GM12878 (cell line): ENCODE data around the gene PTPRD. TPM values are rescaled to one million over a fixed set of nuclear protein-coding genes. Genes with fewer than 3 reads are reported as not detected.

ENCODE experiments used
- ATAC-seq: fragments of 200-7000 bp; cut with Tn5 transposase; 3 replicates; pipeline ENCODE4 v1.9.1; 2020; ENCODE audit warnings: mild to moderate bottlenecking, moderate library complexity
- BruUV-seq: library from RNA; stranded (reverse); fragments of 400-500 nt; replicated peaks from 2 replicates; lab custom pipeline; 2021; lab: Mats Ljungman, UMichigan
- CTCF ChIA-PET: fragments of 300-600 bp; sonication (Branson Sonifier 250); formaldehyde crosslinking; extraction: SDS; loops from one replicate; lab custom pipeline; 2021; ENCODE audit warnings: inconsistent platforms; lab: Yijun Ruan, JAX
- POLR2A ChIA-PET: fragments of 350-600 bp; formaldehyde crosslinking; extraction: SDS; loops from one replicate; lab custom pipeline; 2021; ENCODE audit warnings: inconsistent platforms; lab: Charles Lee
- RAD21 ChIA-PET: fragments of 300-600 bp; sonication (Branson Sonifier 250); formaldehyde crosslinking; loops from one replicate; lab custom pipeline; 2023; ENCODE audit warnings: antibody characterized with exemption; ENCODE audit not compliant: unreplicated experiment; lab: Charles Lee
- SMC1A ChIA-PET: fragments of 300-600 bp; sonication (Branson Sonifier 250); formaldehyde crosslinking; loops from one replicate; lab custom pipeline; 2023; ENCODE audit not compliant: unreplicated experiment, uncharacterized antibody; lab: Charles Lee
- DNase-seq: peaks from one replicate; pipeline ENCODE4 v3.0.0-alpha.2; 2011; ENCODE audit warnings: low read depth, low spot score
- FAIRE-seq: peaks from 3 replicates; lab custom pipeline; 2011; peaks lifted over from hg19 to GRCh38; lab: Jason Lieb, UNC
- H2AFZ ChIP-seq: 2 replicates; pipeline ENCODE4 v1.6.0; 2011; ENCODE audit warnings: low read depth, low read length, control low read depth; ENCODE audit not compliant: control insufficient read depth
- H3K27ac ChIP-seq: 2 replicates; pipeline ENCODE4 v1.5.1; 2011; ENCODE audit warnings: control low read depth; ENCODE audit not compliant: control insufficient read depth, insufficient read depth
- H3K27me3 ChIP-seq, 2 experiments: replicated peaks in 1 of 2; 2 replicates each; pipeline versions ENCODE4 v1.6.0 to v1.6.1; 2011; ENCODE audit warnings: low read length in 1 of 2; ENCODE audit not compliant: control insufficient read depth in 2 of 2, insufficient read depth in 2 of 2
- H3K36me3 ChIP-seq, 2 experiments: 2 replicates each; pipeline ENCODE4 v1.5.1; 2011; ENCODE audit warnings: low read length in 1 of 2; ENCODE audit not compliant: control insufficient read depth in 2 of 2, insufficient read depth in 2 of 2
- H3K4me1 ChIP-seq: 2 replicates; pipeline ENCODE4 v1.6.1; 2011; ENCODE audit warnings: mild to moderate bottlenecking, low read length, moderate library complexity, mixed read lengths; ENCODE audit not compliant: control insufficient read depth, insufficient read depth
- H3K4me2 ChIP-seq: 2 replicates; pipeline ENCODE4 v1.6.0; 2011; ENCODE audit warnings: control low read depth; ENCODE audit not compliant: control insufficient read depth, insufficient read depth
- H3K4me3 ChIP-seq: fragments of 200-600 bp; sonication (generic); 2 replicates; pipeline ENCODE4 v1.5.1; 2016
- H3K79me2 ChIP-seq: 2 replicates; pipeline ENCODE4 v1.6.0; 2011; ENCODE audit warnings: low read length; ENCODE audit not compliant: control insufficient read depth, insufficient read depth
- H3K9ac ChIP-seq: 2 replicates; pipeline ENCODE4 v1.8.0; 2011; ENCODE audit warnings: low read length, control low read depth, mixed read lengths; ENCODE audit not compliant: control insufficient read depth, insufficient read depth
- H3K9me3 ChIP-seq: replicated peaks from 3 replicates; pipeline ENCODE4 v1.5.1; 2011; ENCODE audit warnings: mild to moderate bottlenecking, low read length; ENCODE audit not compliant: control insufficient read depth, insufficient read depth
- H4K20me1 ChIP-seq: 2 replicates; pipeline ENCODE4 v1.6.0; 2011; ENCODE audit not compliant: control insufficient read depth, insufficient read depth
- ATF7 ChIP-seq: fragments of 450-650 bp; IDR thresholded peaks from 2 replicates; pipeline ENCODE4 v1.6.1; 2016; ENCODE audit warnings: low read depth, mild to moderate bottlenecking
- BACH1 ChIP-seq: fragments of 450-650 bp; IDR thresholded peaks from 2 replicates; pipeline ENCODE4 v1.6.1; 2017; ENCODE audit warnings: mild to moderate bottlenecking, borderline replicate concordance
- BRCA1 ChIP-seq: IDR thresholded peaks from 2 replicates; pipeline ENCODE4 v1.6.1; 2011; ENCODE audit warnings: low read depth, low read length, improper control_type of control experiment
- CBFB ChIP-seq: IDR thresholded peaks from 2 replicates; pipeline ENCODE4 v1.6.1; 2016; ENCODE audit warnings: antibody characterized with exemption, low read depth
- CREM ChIP-seq: IDR thresholded peaks from 2 replicates; pipeline ENCODE4 v1.6.1; 2014; ENCODE audit warnings: antibody characterized with exemption, low read depth
- ESRRA ChIP-seq: IDR thresholded peaks from 2 replicates; pipeline ENCODE4 v1.6.1; 2012; ENCODE audit warnings: mild to moderate bottlenecking, low read length, improper control_type of control experiment
- IRF4 ChIP-seq: IDR thresholded peaks from 2 replicates; pipeline ENCODE4 v1.6.1; 2011; ENCODE audit warnings: low read depth, low read length
- JUNB ChIP-seq: IDR thresholded peaks from 2 replicates; pipeline ENCODE4 v1.6.1; 2016; ENCODE audit warnings: antibody characterized with exemption, mild to moderate bottlenecking
- MTA2 ChIP-seq: fragments of 450-650 bp; IDR thresholded peaks from 2 replicates; pipeline ENCODE4 v1.6.1; 2016; ENCODE audit warnings: low read depth, mild to moderate bottlenecking, moderate library complexity
- PAX5 ChIP-seq: IDR thresholded peaks from 2 replicates; pipeline ENCODE4 v1.6.1; 2011; ENCODE audit warnings: low read depth, low read length, borderline replicate concordance
- SUZ12 ChIP-seq: fragments of 200-600 bp; sonication (generic); IDR thresholded peaks from one replicate; pipeline ENCODE4 v1.6.1; 2018; ENCODE audit warnings: antibody characterized with exemption, mild to moderate bottlenecking; ENCODE audit not compliant: unreplicated experiment
- YBX1 ChIP-seq: fragments of 450-650 bp; IDR thresholded peaks from 2 replicates; pipeline ENCODE4 v1.6.1; 2016; ENCODE audit warnings: antibody characterized with exemption
- WGBS: methylation state at CpG from one replicate; pipeline ENCODE4 v1.1.6; 2016; ENCODE audit warnings: low lambda C conversion rate; ENCODE audit not compliant: insufficient replicate concordance, insufficient coverage; ENCODE audit errors: missing lambda C conversion rate; 5-methylcytosine and 5-hydroxymethylcytosine counted together
- in situ Hi-C: fragments of 300-500 bp; cut with MboI; formaldehyde crosslinking; loops from 9 replicates; pipeline ENCODE4 v1.14.3; 2018; ENCODE audit warnings: mixed read lengths
- intact Hi-C: fragments of 100-400 bp; cut with micrococcal nuclease; formaldehyde crosslinking; loops from one replicate; pipeline ENCODE4 v1.14.2; 2022; ENCODE audit not compliant: unreplicated experiment
- polyA plus RNA-seq, 11 experiments: library from polyadenylated mRNA; depleted of rRNA in 4 of 11; unstranded in 6 of 11; stranded (reverse) in 5 of 11; fragments of >200 nt; fragmentation: Nextera tagmentation in 4 of 11; fragmentation: Illumina TruSeq in 1 of 11; extraction: Ambion mirVana in 4 of 11; extraction: Trizol in 1 of 11; gene quantifications; 1 replicate in 1 of 11; 2 replicates in 10 of 11; pipeline versions ENCODE4 v1.2.1 to v1.2.3, GENCODE V29; 2011 to 2016; ENCODE audit warnings: inconsistent platforms in 2 of 11, missing spikeins in 2 of 11, low read depth in 1 of 11
- total RNA-seq, 4 experiments: library from RNA; depleted of rRNA in 3 of 4; stranded (reverse); fragments of >200 nt in 3 of 4; fragmentation: Illumina TruSeq in 1 of 4; extraction: Trizol in 1 of 4; gene quantifications; 2 replicates each; pipeline versions ENCODE4 v1.2.1 to v1.2.3, GENCODE V29; 2013 to 2021
- TF ChIP-seq, protein P1 (sequence below): fragments of 450-650 bp; IDR thresholded peaks from 2 replicates; pipeline ENCODE4 v1.6.1; 2018; ENCODE audit warnings: borderline replicate concordance, mild to moderate bottlenecking; ENCODE audit not compliant: partially characterized antibody
- TF ChIP-seq, protein P2 (sequence below): fragments of 150-350 bp; IDR thresholded peaks from 2 replicates; pipeline ENCODE4 v1.6.1; 2016; ENCODE audit warnings: low read depth, low read length
- TF ChIP-seq, protein P3 (sequence below): IDR thresholded peaks from 2 replicates; pipeline ENCODE4 v1.6.1; 2012; ENCODE audit warnings: low read depth, low read length, improper control_type of control experiment

The PTPRD gene
- total and polyA plus RNA-seq, 10 of the 15 experiments (the other 5 are each of a cell fraction or from before 2014, with no cell fraction given): under 0.01 to 0.05 (median 0.01) TPM; not detected in 7

DNA sequence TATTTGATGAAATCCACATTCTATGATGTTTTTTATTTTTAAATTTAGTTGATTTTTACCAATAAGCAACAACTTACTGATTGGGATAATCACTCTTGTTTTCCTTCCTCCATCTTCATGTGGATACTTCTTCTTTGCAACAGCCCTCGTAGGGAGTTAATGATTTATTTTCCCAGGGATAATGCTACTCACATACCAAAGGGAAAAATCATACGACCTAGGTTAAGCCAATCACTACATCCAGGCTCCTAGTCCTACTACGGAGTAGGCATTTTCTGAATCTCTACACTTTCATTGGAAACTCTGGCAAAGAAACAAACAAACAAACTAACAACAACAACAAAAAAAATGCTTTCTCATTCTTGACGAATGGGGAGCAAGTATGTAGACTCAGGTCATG is 663.4 kb downstream of the PTPRD start:
- H3K79me2 ChIP-seq: no peaks in the 10 kb centered on the region
- no peak overlapping the region for H3K4me3 ChIP-seq
- intact Hi-C loops: no loop called here
- WGBS: 16% methylated on average over 4 of the region's 4 CpGs
- in situ Hi-C loops: loop anchor here (10.0 kb wide), 1 partner anchor 345 kb away; no protein-coding TSS in a partner anchor
- H3K9ac ChIP-seq: no peak overlapping the region
- H3K4me2 ChIP-seq: no peak overlapping the region
- DNase-seq (no peak), FAIRE-seq (no peak), ATAC-seq (no peak)
- ChIA-PET RAD21 (no interaction called here), POLR2A (no interaction called here), SMC1A (no interaction called here), CTCF (no interaction called here)
- H3K27ac ChIP-seq: no peak overlapping the region
- no peaks in the 10 kb centered on the region for H3K9me3 ChIP-seq
- H3K36me3 ChIP-seq: no peaks in the 10 kb centered on the region
- no peaks in the 10 kb centered on the region for H4K20me1 ChIP-seq
- no peaks in the 10 kb centered on the region for H3K4me1 ChIP-seq
- TF ChIP-seq BACH1: no peak
- no peak for TF ChIP-seq ATF7
- no peak for TF ChIP-seq BRCA1
- TF ChIP-seq JUNB: no peak
- TF ChIP-seq, protein P1, sequence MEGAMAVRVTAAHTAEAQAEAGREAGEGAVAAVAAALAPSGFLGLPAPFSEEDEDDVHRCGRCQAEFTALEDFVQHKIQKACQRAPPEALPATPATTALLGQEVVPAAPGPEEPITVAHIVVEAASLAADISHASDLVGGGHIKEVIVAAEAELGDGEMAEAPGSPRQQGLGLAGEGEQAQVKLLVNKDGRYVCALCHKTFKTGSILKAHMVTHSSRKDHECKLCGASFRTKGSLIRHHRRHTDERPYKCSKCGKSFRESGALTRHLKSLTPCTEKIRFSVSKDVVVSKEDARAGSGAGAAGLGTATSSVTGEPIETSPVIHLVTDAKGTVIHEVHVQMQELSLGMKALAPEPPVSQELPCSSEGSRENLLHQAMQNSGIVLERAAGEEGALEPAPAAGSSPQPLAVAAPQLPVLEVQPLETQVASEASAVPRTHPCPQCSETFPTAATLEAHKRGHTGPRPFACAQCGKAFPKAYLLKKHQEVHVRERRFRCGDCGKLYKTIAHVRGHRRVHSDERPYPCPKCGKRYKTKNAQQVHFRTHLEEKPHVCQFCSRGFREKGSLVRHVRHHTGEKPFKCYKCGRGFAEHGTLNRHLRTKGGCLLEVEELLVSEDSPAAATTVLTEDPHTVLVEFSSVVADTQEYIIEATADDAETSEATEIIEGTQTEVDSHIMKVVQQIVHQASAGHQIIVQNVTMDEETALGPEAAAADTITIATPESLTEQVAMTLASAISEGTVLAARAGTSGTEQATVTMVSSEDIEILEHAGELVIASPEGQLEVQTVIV: no peak
- TF ChIP-seq CREM: no peak
- TF ChIP-seq, protein P2, sequence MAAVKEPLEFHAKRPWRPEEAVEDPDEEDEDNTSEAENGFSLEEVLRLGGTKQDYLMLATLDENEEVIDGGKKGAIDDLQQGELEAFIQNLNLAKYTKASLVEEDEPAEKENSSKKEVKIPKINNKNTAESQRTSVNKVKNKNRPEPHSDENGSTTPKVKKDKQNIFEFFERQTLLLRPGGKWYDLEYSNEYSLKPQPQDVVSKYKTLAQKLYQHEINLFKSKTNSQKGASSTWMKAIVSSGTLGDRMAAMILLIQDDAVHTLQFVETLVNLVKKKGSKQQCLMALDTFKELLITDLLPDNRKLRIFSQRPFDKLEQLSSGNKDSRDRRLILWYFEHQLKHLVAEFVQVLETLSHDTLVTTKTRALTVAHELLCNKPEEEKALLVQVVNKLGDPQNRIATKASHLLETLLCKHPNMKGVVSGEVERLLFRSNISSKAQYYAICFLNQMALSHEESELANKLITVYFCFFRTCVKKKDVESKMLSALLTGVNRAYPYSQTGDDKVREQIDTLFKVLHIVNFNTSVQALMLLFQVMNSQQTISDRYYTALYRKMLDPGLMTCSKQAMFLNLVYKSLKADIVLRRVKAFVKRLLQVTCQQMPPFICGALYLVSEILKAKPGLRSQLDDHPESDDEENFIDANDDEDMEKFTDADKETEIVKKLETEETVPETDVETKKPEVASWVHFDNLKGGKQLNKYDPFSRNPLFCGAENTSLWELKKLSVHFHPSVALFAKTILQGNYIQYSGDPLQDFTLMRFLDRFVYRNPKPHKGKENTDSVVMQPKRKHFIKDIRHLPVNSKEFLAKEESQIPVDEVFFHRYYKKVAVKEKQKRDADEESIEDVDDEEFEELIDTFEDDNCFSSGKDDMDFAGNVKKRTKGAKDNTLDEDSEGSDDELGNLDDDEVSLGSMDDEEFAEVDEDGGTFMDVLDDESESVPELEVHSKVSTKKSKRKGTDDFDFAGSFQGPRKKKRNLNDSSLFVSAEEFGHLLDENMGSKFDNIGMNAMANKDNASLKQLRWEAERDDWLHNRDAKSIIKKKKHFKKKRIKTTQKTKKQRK: no peak
- no peak for TF ChIP-seq YBX1
- TF ChIP-seq, protein P3, sequence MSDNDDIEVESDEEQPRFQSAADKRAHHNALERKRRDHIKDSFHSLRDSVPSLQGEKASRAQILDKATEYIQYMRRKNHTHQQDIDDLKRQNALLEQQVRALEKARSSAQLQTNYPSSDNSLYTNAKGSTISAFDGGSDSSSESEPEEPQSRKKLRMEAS: no peak
- no peak for TF ChIP-seq MTA2
- TF ChIP-seq PAX5: no peak
- TF ChIP-seq ESRRA: no peak
- no peak for TF ChIP-seq IRF4
- no peak for TF ChIP-seq CBFB
- TF ChIP-seq SUZ12: no peak
- H2AFZ ChIP-seq: no peak overlapping the region
- no peaks in the 10 kb centered on the region for H3K27me3 ChIP-seq
- no TSS peak for BruUV-seq
